NCI-H2227 treated with DMSO at 0.1 percent for 48 hours (cell line): ENCODE measurements around the gene FSIP2.

Experiments
- DNase-seq: peaks from one replicate; lab custom pipeline; 2025; lab: John Stamatoyannopoulos, UW

The FSIP2 gene, protein sequence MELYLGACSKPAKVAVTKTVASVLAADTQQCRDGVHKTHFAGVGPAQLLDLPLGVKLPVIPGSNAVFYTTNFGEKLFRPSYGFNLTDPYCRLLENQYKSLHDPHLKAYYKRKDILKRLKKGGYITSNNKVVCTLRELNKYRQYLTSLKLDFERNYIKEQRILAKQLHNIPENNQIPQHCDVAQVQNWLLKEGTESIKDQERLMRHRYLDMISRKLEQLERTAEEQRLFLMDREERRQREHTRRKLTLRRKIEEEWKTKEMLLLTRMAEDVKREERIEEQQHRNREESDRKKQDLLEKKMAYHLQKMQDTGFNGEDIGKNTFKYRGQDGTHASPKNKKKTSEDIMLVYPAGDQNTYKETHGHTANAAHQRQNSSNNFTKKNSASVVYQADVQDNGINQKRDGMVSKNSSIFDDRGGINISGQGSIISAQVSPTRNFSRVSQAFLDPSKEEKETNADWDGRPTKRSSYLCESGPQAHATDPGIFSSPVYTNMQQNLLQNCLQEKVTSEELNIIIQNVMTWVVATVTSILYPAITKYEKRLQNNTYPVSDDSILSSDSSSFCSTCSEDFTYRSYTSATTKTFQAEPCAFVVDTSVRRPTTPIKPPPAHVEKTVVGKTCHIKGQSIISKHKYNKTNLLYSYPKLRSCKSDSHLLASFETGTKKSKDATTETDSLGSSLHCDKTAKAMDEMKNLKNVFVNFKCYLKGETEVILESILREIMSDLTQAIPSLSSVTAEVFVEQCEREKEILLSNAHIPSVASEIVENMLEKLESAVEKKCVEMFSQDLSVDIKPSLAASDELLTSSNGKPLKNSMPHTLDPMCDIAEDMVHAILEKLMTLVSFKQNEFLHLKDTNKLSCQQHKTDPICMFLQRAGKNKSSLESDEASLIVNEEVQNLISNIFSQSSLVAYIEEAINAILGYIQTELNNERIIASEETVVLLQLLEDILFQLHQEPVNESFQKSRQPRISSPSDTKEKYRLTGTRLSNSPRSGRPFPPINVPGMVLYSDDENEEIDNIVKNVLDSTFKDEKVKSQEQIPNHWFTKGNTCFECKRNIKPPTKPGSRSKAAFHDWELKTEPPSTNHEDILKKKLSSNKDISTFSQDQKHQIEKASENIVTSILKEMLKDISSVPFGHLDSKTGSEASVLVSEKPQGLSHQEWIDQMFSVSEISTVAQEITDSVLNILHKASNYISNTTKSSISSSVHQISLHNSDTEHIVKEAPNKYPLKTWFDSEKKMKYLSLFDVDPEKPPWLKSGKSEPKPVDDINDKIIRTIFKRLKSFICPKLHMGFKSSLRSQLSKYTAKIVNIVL (N-terminal part only)

DNA sequence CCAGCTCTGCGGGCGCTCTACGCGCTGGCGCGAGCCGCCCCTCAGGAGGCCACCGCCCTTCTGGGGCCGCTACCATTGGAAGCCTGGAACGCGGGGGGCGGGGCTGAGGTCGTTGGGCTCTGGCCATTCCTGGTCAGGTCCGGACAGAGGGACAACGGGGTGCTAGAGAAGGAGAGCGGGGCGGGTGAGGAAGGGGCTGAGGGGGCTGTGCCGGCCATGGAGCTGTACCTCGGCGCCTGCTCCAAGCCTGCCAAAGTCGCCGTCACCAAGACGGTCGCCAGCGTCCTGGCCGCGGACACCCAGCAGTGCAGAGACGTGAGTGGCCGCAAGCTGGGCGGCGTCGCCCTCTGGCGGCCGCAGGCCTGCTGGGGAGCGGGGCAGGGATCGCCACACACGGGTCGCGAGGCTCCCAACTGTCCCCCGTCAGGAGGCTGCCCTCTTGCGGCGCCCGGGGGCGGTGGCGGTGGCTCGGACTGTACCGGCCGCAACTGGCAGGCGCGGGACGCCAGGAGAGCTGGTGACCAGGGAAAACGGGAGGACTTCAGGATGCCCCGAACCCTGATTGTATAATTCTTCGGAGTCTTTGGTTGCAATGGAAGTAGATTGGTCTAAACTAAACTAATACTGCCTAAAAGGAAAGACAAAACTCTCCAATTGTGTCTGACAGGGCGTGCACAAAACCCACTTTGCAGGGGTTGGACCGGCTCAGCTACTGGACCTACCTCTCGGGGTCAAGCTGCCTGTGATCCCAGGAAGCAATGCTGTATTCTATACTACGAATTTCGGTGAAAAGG, at the start of gene FSIP2:
Gene FSIP2 (plus strand): TSS at position 126 of the 794 bp plus-strand sequence. CDS start 91 bp downstream, at position 217.
- no peak for DNase-seq

DNA sequence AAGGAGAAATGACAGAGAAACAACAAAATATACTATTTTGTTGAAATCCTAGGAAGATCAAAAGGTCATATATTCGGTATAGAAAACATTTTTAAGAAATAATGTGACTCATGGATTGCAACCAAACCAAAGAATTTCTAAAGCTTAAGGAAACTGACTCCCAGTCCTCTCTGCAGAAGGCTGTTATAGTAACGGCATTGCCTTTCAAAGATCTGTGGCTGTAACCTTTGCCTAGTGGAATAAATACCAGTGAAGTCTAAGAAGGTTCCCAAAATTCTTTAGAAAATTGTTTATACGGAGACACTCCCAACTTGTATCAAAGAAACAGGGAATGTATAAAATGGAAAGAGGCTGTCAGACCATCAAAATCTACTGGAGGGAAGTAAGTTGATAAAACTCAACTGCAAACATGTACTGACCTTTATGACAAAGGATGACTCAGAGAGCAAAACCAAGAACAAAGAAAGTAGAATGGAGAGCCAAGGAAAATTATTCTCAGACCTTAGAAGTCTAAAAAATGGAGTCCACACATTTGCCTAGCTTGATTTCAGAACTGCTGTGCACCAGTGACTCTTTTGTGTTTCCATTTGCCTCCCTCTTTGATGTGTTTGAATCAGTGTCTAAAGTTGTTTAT, 48.6 kb upstream of the FSIP2 start:
- DNase-seq: no peak

DNA sequence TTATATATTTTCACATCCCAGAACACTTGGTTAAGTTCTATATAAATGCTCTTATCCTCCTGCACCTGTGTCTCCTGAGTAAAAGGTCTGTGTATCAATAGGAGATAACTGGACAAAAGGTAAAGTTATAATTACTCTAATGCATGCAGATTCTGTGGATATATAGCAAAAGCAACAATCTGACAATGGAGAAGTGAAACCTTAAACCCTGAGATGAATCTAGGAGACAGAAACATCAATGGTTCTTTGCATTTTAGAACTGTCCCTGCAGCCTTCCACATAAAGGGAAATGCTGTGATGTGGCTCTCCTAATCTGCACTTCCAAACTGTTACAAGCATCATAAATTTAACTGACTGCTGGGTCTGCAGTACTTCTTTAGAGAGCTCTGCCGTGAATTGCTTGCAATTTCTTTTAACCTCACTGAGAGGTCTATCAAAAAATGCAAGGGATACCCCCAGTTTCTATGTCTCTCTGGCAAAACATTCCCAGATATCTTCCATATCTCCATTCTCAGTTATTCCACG, 42.8 kb upstream of the FSIP2 start:
- DNase-seq: peak; percentile 19

DNA sequence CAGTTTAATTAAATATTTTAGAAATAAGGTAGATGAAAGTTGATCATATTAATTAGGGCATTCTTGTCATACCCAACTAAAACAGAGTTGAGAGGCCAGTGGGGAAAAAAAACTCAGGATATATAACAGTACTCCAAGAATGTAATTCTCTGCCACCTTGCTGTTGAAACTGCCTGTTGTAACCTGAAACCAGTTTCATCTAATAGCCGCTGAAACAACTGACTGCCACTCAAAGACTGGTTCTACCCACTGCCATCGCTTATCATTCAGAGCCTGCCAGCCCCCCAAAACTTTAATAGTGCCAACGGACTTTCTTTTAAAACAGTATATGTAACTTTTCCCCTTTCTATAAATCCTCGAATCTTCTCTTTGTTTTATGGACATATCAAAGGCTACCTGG, 37.7 kb upstream of the FSIP2 start:
- DNase-seq: no peak

DNA sequence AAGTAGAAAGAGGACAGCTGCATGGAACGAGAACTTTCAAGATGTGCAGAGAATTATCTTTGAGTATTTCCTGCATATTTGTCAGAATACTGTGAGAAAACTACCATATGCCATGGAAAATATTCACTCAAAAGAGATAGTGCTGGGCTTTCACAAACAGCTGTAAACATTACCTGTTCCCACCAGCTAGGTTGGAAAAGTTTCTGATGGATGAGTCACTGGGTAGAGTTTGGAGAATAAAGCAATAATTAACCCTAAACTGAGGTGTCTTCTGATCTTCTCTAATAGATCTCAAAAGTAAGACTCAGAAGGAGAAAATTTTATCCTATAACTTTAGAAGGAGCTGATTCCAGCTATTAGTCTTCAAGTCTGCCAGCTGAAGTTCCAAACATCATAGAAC, 3.9 kb upstream of the FSIP2 start:
- DNase-seq: no peak

DNA sequence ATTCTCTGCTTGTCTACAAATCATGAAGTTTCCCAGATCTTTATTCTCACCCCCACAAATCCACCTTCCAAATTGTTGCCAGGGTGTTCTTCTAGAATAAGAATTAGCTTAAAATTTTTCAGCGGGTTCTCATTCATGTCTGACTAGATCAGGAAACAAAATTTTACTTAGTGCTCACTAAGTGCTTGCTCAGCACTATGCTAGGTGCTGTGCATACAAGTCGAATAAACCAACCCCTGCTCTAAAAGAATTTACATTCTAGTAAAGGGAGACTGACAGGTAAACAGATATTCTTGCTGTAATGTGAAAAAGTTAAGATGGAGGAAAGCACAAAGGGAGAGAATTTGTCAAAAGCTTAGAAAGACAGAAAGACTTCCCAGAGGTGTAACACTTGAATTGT, 2.4 kb upstream of the FSIP2 start:
- no peak for DNase-seq

DNA sequence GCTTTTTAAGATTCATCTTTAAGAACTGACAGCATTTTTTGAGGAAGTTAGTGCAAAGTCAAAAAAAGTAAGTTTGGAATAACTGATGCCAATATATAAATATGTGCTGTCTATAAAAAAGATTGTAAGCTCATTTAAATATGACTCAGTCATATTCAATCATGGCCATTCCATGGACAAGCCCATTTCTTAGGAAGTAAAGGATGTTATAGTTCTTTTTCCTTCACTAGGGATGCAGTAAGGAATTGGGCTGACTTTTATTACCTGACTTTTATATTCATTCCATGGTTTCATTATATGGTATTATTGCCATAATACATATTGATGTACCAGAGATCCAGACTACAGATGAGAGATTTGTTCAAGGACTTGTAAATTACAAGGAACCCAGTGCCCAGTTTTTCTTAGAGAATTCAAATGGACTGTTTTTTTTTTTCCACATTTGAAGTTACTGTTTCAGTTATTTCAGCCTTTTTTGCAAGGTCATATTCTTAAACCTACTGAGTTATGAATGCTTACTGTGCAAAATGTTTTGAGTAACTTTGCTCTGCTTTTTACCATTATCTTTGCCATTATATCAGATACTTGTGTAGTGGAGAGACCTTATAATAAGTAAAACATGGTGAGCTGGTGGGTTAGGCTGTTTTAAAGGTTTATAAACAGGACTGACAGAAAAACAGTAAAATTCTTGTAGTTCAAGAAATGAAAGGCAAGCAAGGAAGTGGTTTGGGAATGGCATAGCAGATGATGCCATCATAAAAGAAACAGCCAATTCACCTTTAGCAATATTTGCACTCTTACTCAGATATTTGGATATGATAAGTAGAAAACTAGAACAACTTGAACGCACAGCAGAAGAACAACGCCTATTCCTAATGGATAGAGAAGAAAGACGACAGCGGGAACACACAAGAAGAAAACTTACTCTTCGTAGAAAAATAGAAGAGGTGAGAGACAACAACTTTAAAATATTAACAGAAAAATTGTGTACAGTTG, 7.6 kb downstream of the FSIP2 start:
- DNase-seq: no peak

DNA sequence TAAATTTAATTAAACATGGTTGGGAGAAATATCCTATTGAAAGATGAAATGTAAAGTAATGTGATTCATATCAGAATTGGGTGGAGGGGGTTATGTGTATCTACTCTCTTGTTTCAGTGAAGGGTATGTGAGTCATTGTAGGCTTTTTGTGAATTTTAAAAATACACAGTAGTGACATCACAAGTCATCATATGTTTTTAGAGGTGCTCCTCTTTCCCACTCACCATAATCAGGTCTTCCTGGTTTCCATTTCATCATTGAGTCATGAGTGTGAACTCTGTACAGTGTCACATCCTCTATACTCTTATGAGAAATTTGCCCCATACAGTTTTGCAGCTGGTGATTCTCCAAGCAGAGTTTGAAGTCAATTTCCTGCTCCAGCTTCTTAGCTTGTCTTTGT, 18.8 kb downstream of the FSIP2 start:
- DNase-seq: no peak

DNA sequence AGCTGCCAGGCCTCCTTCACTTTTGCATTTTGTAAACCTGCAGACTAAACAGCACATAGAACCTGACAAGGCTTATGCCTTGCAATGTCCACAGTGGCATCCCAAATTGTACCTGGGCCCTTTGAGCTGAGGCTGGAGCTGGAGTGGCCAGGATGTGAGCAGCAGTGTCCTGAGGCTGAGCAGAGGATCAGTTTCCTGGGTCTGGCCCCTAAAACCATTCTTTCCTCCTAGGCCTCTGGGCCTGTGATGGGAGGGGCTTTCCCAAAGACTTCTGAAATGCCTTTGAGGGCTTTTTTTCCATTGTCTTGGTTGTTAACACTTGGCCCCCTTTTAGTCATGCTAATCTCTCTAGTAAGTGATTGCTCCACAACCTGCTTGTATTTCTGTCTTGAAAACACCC, 32.8 kb downstream of the FSIP2 start:
- DNase-seq: no peak

DNA sequence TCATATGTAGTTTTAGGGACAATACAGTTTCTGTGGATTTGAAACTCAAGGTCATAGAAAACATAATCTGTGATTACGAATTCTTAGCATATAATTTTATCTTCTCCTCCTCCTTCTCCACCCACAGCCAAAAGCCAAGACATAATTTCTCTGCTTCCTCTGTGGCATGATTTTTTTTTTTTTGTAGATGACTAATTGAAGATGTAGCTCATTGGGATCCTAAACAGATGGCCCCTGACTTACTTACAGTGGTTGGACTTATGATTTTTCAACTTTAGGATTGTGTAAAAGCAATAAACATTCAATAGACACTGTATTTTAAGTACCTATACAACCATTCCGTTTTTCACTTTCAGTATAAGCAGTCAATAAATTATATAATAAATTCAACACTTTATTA, 42.3 kb downstream of the FSIP2 start:
- DNase-seq: no peak

DNA sequence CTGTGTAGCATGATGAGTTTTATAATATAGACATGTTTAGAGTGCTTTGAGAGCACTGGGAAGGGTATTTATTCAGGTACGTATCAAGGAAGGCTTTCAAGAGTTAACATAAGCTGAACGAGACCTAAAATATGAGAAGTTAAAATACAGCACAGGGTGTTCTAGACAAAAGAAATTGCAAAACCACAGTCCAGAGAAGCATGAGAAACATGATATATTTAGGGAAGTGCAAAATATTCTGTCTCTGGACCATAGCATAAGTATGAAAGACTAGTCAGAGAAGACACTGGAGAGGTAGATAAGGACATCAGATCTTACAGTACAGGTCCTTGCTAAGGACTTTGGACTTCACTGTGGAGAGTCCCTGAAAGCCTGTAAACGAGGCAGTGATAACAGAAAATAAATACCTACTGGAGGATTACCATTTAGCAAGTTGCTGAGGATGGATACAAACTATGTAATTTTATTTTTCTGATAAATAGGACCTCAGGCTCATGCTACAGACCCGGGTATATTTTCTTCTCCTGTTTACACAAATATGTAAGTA, 43.7 kb downstream of the FSIP2 start:
- DNase-seq: no peak

DNA sequence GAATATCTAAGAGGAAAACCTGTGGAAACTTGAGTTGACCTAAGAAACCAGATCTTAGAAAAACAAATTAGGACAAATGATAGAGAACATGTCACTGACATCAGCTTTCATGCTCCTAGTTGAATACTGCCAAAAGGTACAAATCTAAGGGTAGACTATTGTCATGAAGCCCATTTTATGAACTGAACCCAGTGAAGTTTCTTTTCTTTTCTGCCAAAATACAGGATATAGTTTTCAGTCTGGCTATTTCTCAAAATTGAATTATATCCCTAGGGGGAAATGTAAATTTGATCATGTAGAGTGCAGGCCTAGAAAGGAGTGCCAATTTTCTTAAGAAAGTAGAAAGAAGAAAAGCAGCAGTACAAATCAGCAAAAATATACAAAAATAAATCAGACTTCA, 46.6 kb downstream of the FSIP2 start:
- DNase-seq: no peak

DNA sequence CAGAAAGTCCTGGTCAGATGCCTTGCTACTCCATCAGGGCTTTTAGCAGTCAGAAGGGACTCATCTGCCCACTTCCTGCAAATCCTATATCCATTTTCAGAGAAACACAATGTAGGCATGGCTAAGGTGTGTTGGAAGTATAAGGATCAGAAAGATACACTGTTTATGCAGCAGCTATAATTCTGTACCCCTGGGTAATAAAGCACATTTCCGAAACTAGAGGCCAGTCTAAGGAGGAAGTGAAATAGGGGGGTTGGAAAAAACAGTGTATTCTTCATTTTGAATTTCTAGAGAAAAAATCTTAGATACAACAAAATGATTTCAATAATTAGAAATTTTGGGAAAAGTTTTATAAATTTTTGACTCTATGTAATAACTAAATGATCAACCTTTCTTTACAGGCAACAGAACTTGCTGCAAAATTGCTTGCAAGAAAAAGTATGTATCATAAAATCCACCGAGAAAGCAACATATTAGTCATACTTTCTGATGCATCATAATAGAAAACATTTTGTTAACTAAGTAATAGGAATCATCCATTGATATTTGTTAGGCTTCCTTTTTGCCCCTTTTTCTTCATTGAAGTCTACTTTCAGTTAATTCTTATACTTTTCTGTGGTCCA, 47.4 kb downstream of the FSIP2 start:
- no peak for DNase-seq

DNA sequence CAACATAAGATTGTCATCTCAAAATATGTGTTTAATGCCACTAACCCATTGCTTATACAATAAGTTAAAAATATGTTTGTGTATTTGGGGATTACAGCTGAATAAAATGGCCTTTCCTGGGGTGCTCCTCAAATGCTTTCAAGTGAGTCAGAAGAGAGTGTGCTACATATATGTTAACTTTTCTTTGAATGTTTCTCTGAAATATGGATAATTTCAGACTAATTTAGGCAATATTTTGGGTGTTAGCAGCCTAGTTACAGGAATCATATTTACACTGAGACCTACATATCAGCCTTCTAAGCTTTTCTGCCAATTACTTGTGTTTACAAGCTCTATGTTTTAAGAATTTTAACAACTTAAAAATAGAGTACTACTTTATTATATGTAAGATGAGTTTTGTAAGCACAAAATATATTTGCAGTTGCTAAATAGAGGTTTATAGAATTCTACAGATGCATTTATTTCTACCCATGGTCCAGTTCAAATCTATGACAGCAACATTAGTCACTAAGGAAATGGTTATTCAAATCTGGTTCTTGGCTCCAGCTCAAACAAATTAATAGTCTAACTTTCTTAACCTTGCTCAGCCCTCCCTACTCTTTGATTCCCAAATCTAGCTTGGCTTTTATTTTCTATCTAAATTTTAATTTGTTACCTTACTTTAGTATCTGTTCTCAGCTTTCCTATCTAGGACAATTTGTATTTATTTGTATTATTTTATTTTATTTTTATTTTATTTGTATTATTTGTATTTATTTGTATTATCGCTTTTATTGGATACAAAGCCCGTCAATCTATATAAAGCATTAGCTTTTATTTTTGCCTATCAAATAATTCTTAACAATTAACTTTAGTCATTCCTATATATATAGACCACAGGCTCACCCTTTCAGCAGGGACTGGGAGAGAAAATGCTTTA, 48.9 kb downstream of the FSIP2 start:
- no peak for DNase-seq

DNA sequence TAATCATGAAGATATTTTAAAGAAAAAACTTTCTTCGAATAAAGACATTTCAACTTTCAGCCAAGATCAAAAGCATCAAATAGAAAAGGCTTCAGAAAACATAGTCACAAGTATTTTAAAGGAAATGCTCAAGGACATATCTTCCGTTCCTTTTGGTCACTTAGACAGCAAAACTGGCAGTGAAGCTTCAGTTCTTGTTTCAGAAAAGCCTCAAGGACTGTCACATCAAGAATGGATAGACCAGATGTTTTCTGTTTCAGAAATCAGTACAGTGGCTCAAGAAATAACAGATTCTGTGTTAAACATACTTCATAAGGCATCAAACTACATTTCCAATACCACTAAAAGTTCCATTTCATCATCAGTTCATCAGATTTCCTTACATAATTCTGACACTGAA, 51.8 kb downstream of the FSIP2 start:
- no peak for DNase-seq

DNA sequence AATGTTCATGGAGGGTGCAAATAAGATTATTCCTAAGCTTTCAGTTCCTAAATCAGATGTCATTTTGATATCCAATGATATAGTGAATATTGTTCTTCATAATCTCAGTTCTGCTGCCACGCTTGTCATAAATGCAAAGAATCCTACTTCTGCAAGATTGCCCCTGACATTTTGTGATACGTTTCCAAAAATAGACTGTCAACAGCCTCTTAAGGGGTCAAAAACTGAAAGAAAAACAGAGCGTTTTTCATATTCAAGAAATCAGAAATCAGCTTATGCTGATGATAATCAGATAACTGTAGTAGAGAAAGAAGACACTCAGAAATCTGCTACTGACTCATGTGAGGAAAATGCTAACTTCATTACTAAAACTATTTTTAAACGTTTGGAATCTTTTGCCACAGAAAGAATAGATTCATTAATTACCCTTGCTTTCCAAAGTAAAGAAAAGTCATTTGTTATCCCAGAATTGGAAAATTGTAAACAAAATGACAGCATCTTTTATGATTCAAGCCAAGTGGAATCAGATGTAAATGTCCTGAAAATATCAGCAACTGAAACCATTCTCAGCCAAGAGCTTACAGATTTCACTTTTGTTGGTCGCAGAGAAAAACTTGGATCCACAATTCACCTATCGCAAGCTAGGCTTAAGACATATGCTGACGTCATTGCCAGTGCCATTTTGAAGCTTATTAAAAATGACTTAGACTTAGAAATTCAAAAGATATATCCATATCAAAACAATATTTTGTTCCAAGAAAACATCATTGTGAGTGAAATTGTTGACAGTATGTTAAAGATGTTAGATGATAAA, 55.1 kb downstream of the FSIP2 start:
- DNase-seq: no peak

DNA sequence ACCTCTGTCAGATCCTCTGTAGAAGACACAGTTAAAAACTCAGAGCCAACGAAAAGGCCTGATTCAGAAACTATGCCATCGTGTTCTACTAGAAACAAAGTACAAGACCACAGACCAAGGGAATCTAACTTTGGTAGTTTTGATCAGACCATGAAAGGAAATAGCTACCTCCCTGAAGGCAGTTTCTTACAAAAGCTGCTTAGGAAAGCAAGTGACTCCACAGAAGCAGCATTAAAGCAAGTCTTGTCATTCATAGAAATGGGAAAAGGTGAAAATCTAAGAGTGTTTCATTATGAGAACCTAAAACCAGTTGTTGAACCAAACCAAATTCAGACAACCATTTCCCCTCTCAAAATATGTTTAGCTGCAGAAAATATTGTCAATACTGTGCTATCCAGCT, 58.2 kb downstream of the FSIP2 start:
- DNase-seq: no peak
